NCI-H460 (cell line): ENCODE results near the gene KCND3. TPM values are rescaled to one million over a fixed set of nuclear protein-coding genes. Genes with fewer than 3 reads are reported as not detected.

Experiments used
- small RNA-seq, 2 experiments: library from RNA; depleted of rRNA; stranded (forward); fragments of <200 nt; gene quantifications; one replicate each; pipeline ENCODE3, GENCODE V24; 2014
- total RNA-seq: library from RNA; depleted of rRNA; stranded (reverse); fragments of >200 nt; shearing (Covaris generic); gene quantifications from 2 replicates; pipeline ENCODE4 v1.2.3, GENCODE V29; 2014; rRNA removed

KCND3 gene
- total RNA-seq, 1 experiment from 2014 or later = 0.10 TPM

Small RNAs within 50 kb of the gene (small RNA-seq; reads per million reads assigned to genes)
- 0 to 0.02 reads per million in 2 experiments for gene INKA2

Other genes with a start within 250 kb of the KCND3 start
- gene DDX20, start 233.8 kb downstream of the KCND3 start, total RNA-seq = 15.7 and 15.9 TPM in 2 replicates